ENCODE measurements around the gene SLC29A1. TPM values are rescaled to one million over a fixed set of nuclear protein-coding genes. Genes with fewer than 3 reads are reported as not detected.
A peak's percentile ranks its signal among the peaks of the same experiment; 100 is the strongest.

SLC29A1 gene
- total RNA-seq, 1 experiment from 2014 or later, result 81.3 TPM

GRCh38 chr6:44245391-44245911 is 22.1 kb downstream of the SLC29A1 start:
- ChIA-PET CTCF (interaction anchor here (1.6 kb wide), 1 partner anchor 22 kb away, joined by 8 read pairs; the partner anchor contains the start of gene SLC29A1), POLR2A (interaction anchor here (0.6 kb wide), 1 partner anchor 19 kb away, joined by 3 read pairs; no protein-coding TSS in a partner anchor)
- Mint-ChIP-seq H3K4me3 (ENCODE audit: unreplicated experiment) (peak overlapping the region; percentile 97), H3K4me1 (ENCODE audit: low read depth, unreplicated experiment) (peaks cover 13% of the 10 kb centered on the region), H3K36me3 (ENCODE audit: insufficient read depth, unreplicated experiment) (peaks cover 49% of the 10 kb centered on the region), H3K27me3 (ENCODE audit: insufficient read depth, unreplicated experiment) (no peaks in the 10 kb centered on the region), H3K9me3 (ENCODE audit: unreplicated experiment) (no peaks in the 10 kb centered on the region), H3K27ac (ENCODE audit: unreplicated experiment) (peak overlapping the region; percentile 99)
- H3K27me3 ChIP-seq (replicated peaks; ENCODE audit: control insufficient read depth, insufficient read depth, low read length), result no peaks in the 10 kb centered on the region
- BruUV-seq (replicated peaks), result no TSS peak
- H3K36me3 ChIP-seq (ENCODE audit: control insufficient read depth, insufficient read depth, low read length), result peaks cover 4% of the 10 kb centered on the region
- no peak for TF ChIP-seq CTCF (IDR thresholded peaks at IDR 0.05; ENCODE audit: insufficient read depth in 1 of 2, low read depth in 1 of 2, low read length in 1 of 2, severe bottlenecking in 1 of 2, unreplicated experiment in 1 of 2)
- intact Hi-C loops (cut with micrococcal nuclease; ENCODE audit: unreplicated experiment), result loop anchor here (5.0 kb wide), 1 partner anchor 428 kb away; no protein-coding TSS in a partner anchor
- DNase-seq, result no peak
- H3K9me3 ChIP-seq, result no peaks in the 10 kb centered on the region
- H3K4me1 ChIP-seq, result peaks cover 15% of the 10 kb centered on the region
- peak overlapping the region; percentile 97 for H3K4me3 ChIP-seq (ENCODE audit: low read depth, low read length)

GRCh38 chr6:44245912-44246662 is 22.7 kb downstream of the SLC29A1 start:
- H3K9me3 ChIP-seq, result no peaks in the 10 kb centered on the region
- CTCF ChIA-PET, result interaction anchor here (0.8 to 1.6 kb wide), 5 partner anchors 9 to 134 kb away, joined by 3 to 8 read pairs (median 4); partner anchors contain the start of gene SLC29A1
- no peaks in the 10 kb centered on the region for H3K27me3 ChIP-seq (replicated peaks; ENCODE audit: control insufficient read depth, insufficient read depth, low read length)
- Mint-ChIP-seq H3K36me3 (ENCODE audit: insufficient read depth, unreplicated experiment) (peaks cover 55% of the 10 kb centered on the region), H3K4me1 (ENCODE audit: low read depth, unreplicated experiment) (peaks cover 13% of the 10 kb centered on the region), H3K27ac (ENCODE audit: unreplicated experiment) (peak overlapping the region; percentile 99), H3K9me3 (ENCODE audit: unreplicated experiment) (no peaks in the 10 kb centered on the region), H3K27me3 (ENCODE audit: insufficient read depth, unreplicated experiment) (no peaks in the 10 kb centered on the region), H3K4me3 (ENCODE audit: unreplicated experiment) (peak overlapping the region; percentile 97)
- H3K4me3 ChIP-seq (ENCODE audit: low read depth, low read length), result peak overlapping the region; percentile 97
- TF ChIP-seq CTCF (IDR thresholded peaks at IDR 0.05; ENCODE audit: insufficient read depth in 1 of 2, low read depth in 1 of 2, low read length in 1 of 2, severe bottlenecking in 1 of 2, unreplicated experiment in 1 of 2), result peak; percentile 26 to 58
- BruUV-seq (replicated peaks), result no TSS peak
- peaks cover 6% of the 10 kb centered on the region for H3K36me3 ChIP-seq (ENCODE audit: control insufficient read depth, insufficient read depth, low read length)
- POLR2A ChIA-PET, result interaction anchor here (0.5 to 2.1 kb wide), 12 partner anchors 9 to 151 kb away, joined by 3 to 37 read pairs (median 4); partner anchors contain the start of genes MRPL14, SLC29A1, SLC35B2 and TMEM63B
- peak; percentile 92 to 96 for DNase-seq
- intact Hi-C loops (cut with micrococcal nuclease; ENCODE audit: unreplicated experiment), result loop anchor here (5.0 kb wide), 1 partner anchor 429 kb away; no protein-coding TSS in a partner anchor
- H3K4me1 ChIP-seq, result peaks cover 15% of the 10 kb centered on the region

- Mint-ChIP-seq H3K36me3 (ENCODE audit: insufficient read depth, unreplicated experiment) (peaks cover 62% of the 10 kb centered on the region), H3K27ac (ENCODE audit: unreplicated experiment) (peak within 1 kb of the TSS; percentile 99), H3K27me3 (ENCODE audit: insufficient read depth, unreplicated experiment) (no peaks in the 10 kb centered on the region), H3K9me3 (ENCODE audit: unreplicated experiment) (no peaks in the 10 kb centered on the region), H3K4me3 (ENCODE audit: unreplicated experiment) (peak within 1 kb of the TSS; percentile 97), H3K4me1 (ENCODE audit: low read depth, unreplicated experiment) (peaks cover 13% of the 10 kb centered on the region)
- peak within 1 kb of the TSS; percentile 97 for H3K4me3 ChIP-seq (ENCODE audit: low read depth, low read length)
- ChIA-PET POLR2A (interaction anchor here (0.5 to 2.1 kb wide), 13 partner anchors 9 to 442 kb away, joined by 3 to 37 read pairs (median 4); partner anchors contain the start of genes MRPL14, SLC29A1, SLC35B2 and TMEM63B), CTCF (interaction anchor here (0.7 to 1.6 kb wide), 6 partner anchors 9 to 135 kb away, joined by 3 to 8 read pairs (median 4); partner anchors contain the start of gene SLC29A1)
- peaks cover 6% of the 10 kb centered on the region for H3K36me3 ChIP-seq (ENCODE audit: control insufficient read depth, insufficient read depth, low read length)
- no peaks in the 10 kb centered on the region for H3K27me3 ChIP-seq (replicated peaks; ENCODE audit: control insufficient read depth, insufficient read depth, low read length)
- no peaks in the 10 kb centered on the region for H3K9me3 ChIP-seq
- H3K4me1 ChIP-seq, result peaks cover 15% of the 10 kb centered on the region
- BruUV-seq (replicated peaks), result no TSS peak
- DNase-seq, result peak; percentile 95 to 98
- TF ChIP-seq CTCF (IDR thresholded peaks at IDR 0.05; ENCODE audit: insufficient read depth in 1 of 2, low read depth in 1 of 2, low read length in 1 of 2, severe bottlenecking in 1 of 2, unreplicated experiment in 1 of 2), result no peak
- intact Hi-C loops (cut with micrococcal nuclease; ENCODE audit: unreplicated experiment), result loop anchor here (5.0 kb wide), 1 partner anchor 429 kb away; no protein-coding TSS in a partner anchor
Measured at GRCh38 chr6:44246663-44247337, 23.4 kb downstream of the SLC29A1 start, which contains the start of gene HSP90AB1. TSS of gene HSP90AB1 (plus strand) at chr6:44247101. CDS start at chr6:44248630, 1,529 bp downstream.
